ENCODE results near the gene ODAD3.
A peak's percentile ranks its signal among the peaks of the same experiment; 100 is the strongest.
"Not testable (repeated sequence)": the region's sequence is repeated elsewhere in the genome, so short reads cannot be mapped to it uniquely, and the experiment has no call there.

ODAD3 gene

DNA sequence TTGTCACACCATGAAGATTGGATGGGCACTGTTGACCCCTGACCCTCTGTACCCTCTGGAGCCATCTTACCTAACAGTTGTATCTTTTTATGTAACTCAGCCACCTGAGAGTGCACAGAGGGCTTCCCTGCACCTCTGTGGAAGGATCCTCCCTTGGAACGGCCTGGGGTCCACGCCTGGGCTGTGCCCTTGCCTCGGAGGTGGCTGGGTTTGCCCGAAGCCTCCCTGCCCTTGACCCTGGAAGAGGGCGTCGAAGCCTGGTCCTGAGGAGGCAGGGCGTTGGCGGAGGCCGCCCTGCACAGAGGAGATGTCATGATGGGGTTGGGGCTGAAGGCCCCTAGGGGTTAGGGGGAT, 241 bp downstream of the ODAD3 start:
- no peak for DNase-seq

DNA sequence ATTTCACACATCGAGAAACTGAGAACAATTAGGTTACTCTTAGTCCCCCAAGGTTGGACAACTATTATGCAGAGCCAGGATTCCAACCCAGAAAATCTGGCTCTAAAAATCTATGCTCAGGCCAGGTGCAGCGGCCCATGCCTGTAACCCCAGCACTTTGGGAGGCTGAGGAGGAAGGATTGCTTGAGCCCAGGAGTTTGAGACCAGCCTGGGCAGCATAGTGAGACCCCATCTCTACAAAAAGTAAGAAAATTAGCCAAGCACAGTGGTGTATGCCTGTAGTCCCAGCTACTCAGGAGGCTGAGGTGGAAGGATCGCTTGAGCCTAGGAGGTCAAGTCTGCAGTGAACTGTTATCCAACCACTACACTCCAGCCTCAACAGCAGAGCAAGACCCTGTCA, 1.4 kb downstream of the ODAD3 start:
- not testable (repeated sequence) for DNase-seq

GRCh38 chr19:11426656-11427055, 8.3 kb downstream of the ODAD3 start:
- no peak for DNase-seq

DNA sequence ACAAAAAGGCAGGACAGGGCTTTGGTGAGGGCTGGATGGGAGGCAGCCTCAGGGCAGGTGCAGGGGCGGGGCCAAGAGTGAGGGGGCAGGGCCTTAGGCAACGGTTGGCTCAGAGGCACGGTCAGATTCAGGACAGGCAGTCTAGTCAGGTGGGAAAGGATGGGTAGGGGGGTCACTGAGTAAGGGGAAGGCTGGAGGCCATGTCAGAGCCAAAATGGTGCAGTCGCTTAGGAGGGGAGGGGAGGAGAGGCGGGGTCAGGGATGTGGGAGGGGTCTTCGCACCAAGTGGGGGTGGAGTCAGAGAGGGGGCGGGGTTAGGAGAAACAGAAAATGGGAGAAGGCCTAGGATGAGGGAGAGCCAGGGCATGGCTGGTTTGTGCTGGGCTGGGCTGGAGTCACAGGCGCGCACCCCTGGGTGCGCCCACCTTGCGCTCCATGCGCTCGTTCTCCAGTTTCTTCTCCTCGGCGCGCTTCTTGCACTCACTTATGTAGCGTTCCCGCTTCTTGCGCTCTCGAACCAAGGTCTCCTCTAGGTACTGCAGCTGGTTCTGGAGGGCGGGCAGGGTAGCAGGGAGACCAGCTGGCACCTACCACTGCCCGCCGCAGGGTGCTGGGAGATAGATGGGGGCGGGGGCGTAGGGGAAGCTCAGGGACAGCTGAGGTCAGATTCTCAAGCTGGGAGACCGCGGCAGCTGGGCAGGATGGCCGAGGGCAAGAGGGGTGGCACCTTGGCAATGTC, 9.0 kb downstream of the ODAD3 start:
- no peak for DNase-seq

- DNase-seq: no peak
Measured at GRCh38 chr19:11423791-11424181, 11.1 kb downstream of the ODAD3 start.

DNA sequence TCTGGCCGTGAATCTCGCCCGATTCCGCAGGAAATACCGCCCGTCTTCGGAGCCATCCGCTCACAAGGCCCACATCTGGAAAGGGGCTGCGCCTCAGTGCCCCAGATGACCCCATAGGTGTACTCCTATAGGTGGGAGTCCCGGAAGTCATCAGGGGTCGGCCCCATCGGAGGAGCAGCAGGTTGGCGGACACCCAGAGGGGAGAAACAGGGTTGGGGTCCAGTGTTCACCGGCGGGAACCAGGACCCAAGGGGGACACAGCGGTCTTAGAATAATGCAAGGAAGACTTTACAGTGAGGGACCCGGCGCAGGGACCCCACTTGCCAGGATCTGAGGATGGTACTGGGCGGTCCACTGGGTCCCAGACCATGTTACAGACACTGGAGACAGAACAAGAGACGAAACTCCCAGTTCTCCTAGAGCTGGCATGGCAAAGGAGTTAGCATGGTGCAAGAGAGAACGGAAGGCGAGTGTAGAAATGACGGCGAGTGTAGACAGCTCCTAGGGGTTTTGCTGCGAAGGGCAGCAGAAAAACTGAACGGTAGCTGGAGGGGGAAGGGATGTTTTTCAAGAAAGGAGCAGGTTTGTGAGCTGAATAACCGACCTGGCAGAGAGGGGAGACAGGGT, 11.6 kb downstream of the ODAD3 start:
- no peak for DNase-seq

GRCh38 chr19:11422163-11423065, 12.5 kb downstream of the ODAD3 start:
- peak; percentile 81 to 90 for DNase-seq

DNA sequence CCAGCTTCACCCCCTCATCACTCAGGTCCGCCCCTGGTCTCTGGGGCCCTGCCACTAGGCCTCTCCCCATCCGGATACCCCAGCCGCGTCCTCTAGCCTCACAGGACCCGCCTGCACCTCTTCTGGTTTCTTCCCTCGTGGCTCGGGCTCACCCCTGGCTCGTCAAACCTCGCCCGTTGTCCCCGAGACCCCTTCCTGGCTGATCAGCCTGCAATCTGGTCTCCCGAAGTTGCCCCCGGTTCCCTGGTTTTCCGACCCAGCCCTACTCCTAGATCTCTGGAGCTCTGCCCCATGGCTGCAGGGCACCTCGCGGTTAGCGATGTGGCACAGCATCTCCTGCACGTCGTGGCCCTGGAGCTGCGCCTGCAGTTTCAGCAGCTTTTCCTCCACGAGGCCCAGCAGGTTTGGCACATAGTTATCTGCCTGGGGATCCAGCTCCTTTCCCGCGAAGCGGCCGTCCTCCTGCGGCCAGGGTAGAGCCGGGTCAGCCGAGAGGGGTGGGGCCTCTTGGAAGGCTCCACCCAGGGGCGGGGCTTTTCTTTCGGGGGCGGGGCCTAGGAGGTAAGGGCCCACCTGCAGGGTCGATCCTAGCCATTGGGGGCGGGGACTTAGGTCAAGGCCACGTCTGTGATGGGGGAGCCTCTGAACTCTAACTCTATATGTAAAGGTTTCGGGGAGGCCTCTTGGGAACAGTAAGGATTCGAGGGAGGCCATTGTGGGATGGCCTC, 13.4 kb downstream of the ODAD3 start:
- peak; percentile 50 to 62 for DNase-seq

DNA sequence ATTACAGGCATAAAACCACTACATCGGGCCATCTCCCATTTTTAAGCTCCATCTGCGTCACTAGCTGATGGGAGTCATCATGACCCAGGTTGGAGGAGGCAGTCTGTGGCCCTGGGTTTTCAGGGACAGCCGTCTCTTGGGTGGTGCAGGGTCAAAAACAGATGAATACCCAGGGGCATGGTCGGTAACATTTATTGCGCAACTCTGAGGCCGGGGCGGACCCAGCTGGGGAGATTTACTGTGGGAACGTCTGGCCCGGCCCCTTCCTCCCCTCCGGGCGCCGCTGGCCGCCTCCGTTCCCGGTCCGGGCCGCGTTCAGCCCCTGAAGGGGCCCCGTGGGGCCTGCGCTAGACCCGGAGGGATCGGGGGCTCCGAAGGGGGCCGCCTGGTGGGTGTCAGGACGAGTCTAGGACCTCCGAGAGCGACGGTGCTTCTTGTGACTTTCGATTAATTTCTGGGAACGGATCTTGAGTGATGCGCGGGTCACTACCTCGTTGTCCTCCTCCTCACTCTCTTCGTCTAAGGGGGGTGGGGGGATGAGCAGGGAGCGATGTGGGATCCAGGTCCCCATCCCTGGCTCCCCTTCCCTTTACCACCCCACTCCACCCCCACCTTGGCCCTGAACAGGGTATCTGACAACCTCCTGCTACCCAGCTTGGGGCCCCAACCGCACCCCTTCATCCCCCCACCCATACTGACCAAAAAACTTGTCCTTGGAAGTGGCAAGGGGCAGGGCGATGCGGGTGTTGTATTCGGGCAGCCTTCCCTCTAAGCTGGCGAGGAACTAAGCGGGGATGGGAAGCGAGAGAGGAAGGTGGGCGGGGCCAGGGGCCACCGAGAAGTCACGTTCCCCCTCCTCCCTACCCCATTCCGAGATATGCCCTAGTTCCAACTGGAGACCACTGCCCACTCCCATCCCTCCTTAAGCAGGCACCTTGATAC, 14.2 kb downstream of the ODAD3 start:
- DNase-seq: no peak

GRCh38 chr19:11418549-11419506, 16.1 kb downstream of the ODAD3 start, which contains the start of gene RGL3:
RGL3 (minus strand) TSS chr19:11419314; CDS start chr19:11419278, 36 bp downstream.
- peak in 1 of 2 donors; percentile 27 for DNase-seq

GRCh38 chr19:11418094-11418548, 16.8 kb downstream of the ODAD3 start:
- no peak for DNase-seq

GRCh38 chr19:11416346-11417052, 18.4 kb downstream of the ODAD3 start:
- DNase-seq: no peak

DNA sequence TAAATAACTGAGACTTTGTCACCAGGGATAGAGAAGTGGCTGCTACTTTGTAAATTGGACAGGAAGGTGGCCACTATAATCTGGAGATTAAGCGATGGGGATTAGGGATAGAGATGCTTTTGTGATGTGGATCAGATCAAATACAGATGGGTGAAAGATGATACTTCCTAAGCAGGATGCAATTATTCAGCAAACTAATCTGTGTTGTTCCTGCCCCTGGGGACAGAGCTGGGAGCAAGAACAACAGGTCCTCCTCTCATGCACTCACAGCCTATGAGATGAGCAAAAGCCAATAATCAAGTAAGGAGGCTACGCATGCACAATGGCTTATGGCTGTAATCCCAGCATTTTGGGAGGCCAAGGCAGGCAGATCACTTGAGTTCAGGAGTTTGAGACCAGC, 20.4 kb downstream of the ODAD3 start:
- DNase-seq: no peak

DNA sequence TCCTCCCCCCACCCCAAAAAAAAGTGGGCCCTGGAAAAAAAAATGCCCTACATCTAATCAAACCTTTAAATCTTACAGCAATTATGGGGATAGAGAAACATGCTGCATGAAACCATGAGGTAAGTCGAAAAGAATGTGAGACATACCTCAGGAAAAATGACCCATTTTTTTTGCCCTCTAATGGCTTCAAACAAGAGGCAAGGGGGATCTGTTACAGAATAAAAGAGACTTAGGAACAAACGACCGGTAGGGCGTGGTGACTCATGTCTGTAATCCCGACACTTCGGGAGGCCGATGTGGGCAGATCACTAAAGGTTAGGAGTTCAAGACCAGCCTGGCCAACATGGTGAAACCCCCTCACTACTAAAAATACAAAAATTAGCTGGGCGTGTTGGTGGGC, 24.2 kb downstream of the ODAD3 start:
- DNase-seq: no peak

DNA sequence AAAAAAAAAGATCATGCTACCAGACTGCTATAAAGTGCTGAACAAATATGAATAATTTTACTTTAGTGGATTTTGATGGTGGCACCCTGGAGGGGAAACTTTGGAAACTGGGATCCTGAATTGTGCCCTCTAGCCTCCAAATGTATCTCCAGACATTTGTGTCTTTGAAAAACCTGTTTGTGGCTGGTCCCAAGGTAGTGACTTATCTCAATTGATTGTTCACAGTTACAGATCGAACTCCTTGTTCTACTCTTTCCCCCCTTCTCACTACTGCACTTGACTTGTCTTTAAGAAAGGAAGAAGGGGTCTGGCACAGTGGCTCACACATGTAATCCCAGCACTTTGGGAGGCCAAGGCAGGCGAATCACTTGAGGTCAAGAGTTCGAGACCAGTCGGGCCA, 26.3 kb downstream of the ODAD3 start:
- DNase-seq: no peak

DNA sequence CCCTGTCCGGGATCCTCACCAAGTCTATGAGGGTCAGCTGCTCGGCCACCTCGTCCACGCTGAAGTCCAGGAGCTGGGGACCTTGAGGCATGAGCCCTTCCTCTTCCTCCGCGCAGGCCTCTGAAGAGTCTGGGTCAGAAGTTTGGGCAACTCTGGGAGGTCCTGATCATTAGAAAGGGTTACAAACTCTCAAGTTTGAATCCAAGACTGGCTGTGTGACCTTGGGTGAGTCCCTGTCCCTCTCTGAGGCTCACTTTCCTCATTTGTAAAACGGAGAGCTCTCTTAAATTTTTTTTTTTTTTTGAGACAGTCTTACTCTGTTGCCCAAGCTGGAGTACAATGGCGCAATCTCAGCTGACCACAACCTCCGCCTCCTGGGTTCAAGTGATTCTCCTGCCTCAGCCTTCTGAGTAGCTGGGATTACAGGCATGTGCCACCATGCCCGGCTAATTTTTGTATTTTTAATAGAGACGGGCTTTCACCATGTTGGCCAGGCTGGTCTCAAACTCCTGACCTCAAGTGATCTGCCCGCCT, 28.2 kb downstream of the ODAD3 start:
- DNase-seq: not testable (repeated sequence)

- peak; percentile 27 to 37 for DNase-seq
Measured at GRCh38 chr19:11405846-11406643, 28.9 kb downstream of the ODAD3 start.

- no peak for DNase-seq
Measured at GRCh38 chr19:11404588-11405222, 30.2 kb downstream of the ODAD3 start.
